GM13976 (cell line): Measurements from ENCODE around the gene CLCF1.

Experiments
- DNase-seq: peaks from one replicate; pipeline ENCODE4 v3.0.0; 2012; ENCODE audit warnings: low spot score
- CTCF ChIP-seq: IDR thresholded peaks from 2 replicates; pipeline ENCODE4 v1.5.1; 2012; ENCODE audit warnings: borderline replicate concordance, mild to moderate bottlenecking; ENCODE audit not compliant: insufficient read depth; ENCODE audit errors: extremely low read depth, missing control alignments, control extremely low read depth
- in situ Hi-C: fragments of 300-500 bp; cut with MboI; formaldehyde crosslinking; loops from one replicate; pipeline ENCODE4 v1.12.0; 2022; ENCODE audit warnings: low sequenced_read_pairs, mixed read lengths, inconsistent platforms; ENCODE audit not compliant: unreplicated experiment

Gene CLCF1

GRCh38 chr11:67398661-67399563 is 25.5 kb upstream of the CLCF1 start:
- no peak for TF ChIP-seq CTCF
- DNase-seq, result no peak
- in situ Hi-C loops, result no loop called here

- in situ Hi-C loops, result no loop called here
- DNase-seq, result no peak
- TF ChIP-seq CTCF, result no peak
Observed at GRCh38 chr11:67397986-67398660, 24.7 kb upstream of the CLCF1 start.

GRCh38 chr11:67397536-67397935 is 24.1 kb upstream of the CLCF1 start:
- no peak for TF ChIP-seq CTCF
- DNase-seq, result no peak
- in situ Hi-C loops, result no loop called here

DNA sequence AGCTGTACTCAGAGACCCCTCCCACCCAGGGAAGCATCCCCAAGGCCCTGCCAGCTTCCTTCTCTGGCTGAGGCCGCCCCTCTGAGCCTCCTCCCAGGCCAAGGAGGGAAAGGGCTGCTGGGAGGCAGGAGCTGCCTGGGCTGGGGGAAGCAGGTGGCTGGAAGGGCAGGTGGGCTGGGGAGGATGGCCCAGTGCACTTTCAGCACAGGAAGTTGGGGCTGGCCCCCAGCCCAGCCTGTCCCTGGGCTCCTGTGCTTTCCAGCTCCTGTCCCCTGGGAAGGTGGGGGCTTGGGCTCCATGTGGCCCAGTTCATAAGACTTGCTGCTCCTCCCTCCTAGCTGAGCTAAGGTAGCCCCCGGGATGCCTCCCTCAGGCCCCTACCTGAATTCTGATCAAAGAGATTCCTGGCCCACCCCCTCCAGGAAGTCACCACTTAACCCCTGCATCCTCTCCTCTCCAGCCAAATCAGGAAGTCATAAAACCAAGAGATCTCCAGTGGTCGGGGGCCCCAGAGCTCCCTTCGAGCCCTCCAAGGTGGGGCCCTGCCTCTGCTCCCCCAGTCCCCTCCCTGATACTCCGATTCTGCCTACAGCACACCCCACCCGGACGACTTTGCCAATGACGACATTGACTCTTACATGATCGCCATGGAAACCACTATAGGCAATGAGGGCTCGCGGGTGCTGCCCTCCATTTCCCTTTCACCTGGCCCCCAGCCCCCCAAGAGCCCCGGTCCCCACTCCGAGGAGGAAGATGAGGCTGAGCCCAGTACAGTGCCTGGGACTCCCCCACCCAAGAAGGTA is 23.4 kb upstream of the CLCF1 start:
- no peak for DNase-seq
- in situ Hi-C loops, result no loop called here
- TF ChIP-seq CTCF, result no peak

DNA sequence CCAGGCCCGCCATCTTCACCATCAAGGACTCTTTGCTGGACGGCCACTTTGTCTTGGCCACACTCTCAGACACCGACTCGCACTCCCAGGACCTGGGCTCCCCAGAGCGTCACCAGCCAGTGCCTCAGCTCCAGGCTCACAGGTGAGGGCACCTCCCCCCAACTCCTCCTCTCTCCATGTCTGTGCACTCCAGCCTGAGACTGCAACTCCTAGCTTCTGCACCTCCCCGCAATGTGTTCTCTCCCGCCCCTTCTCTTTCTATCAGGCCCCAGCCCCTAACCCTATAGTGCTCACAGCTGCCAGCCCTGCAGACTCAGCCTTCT is 22.8 kb upstream of the CLCF1 start:
- TF ChIP-seq CTCF, result no peak
- in situ Hi-C loops, result no loop called here
- DNase-seq, result no peak

DNA sequence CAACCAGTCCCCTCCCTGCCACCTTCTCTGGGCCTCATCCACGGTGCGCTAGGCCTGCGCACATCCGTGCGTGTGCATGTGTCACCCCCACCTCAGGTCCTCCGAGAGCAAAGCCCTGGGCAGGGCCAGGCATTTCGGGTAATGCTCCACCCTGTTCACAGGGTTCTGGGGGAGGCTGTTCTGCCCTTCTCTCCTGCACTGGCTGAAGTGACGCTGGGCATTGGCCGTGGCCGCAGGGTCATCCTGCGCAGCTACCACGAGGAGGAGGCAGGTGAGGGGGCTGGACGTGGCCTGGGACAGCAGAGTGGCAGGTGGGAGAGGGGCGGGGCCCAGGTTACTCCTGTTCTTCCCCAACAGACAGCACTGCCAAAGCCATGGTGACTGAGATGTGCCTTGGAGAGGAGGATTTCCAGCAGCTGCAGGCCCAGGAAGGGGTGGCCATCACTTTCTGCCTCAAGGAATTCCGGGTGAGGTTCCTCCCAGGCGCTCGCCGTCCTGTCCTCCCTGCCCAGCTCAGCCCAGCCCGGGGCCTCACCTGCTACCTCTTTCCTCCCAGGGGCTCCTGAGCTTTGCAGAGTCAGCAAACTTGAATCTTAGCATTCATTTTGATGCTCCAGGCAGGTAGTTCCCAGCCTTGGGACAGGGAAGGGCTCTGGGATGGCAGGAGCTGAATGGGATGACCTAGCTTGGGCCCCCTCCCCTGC is 22.3 kb upstream of the CLCF1 start:
- no peak for TF ChIP-seq CTCF
- in situ Hi-C loops, result no loop called here
- no peak for DNase-seq
